ENCODE data around the gene RGS7. TPM values are rescaled to one million over a fixed set of nuclear protein-coding genes. Genes with fewer than 3 reads are reported as not detected.

The RGS7 gene
- polyA plus RNA-seq, 6 donors from 2014 or later = 0.29 to 2.9 (median 1.5) TPM

DNA sequence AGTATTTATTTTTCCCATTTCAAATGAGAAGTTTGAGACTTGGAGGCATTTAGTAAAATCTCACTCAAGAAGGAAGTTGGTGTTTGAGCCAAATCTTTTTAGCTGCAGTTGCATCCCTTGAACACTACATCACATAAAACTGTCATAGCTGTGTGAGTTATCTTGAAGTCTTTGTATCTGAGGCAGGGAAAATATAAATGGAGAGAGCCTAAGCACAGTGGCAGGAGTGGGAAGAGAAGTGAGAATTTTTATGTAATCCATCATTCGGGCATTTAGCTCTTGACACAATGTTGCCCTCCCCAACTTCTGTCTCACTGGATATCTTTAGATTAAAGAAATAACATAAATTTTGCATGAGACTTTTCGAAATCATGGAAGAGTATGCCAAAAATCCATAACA, 509.7 kb downstream of the RGS7 start:
- Mint-ChIP-seq H3K4me3 (no peak overlapping the region), H3K27me3 (no peaks in the 10 kb centered on the region), H3K4me1 (no peaks in the 10 kb centered on the region), H3K27ac (no peak overlapping the region), H3K36me3 (peaks cover 0 to 5% of the 10 kb centered on the region in 2 donors), H3K9me3 (peaks cover 0 to 15% (median 1%) of the 10 kb centered on the region in 7 donors)
- no peak for DNase-seq
- no peak for ATAC-seq (ENCODE audit: low read depth in 2 of 2)

DNA sequence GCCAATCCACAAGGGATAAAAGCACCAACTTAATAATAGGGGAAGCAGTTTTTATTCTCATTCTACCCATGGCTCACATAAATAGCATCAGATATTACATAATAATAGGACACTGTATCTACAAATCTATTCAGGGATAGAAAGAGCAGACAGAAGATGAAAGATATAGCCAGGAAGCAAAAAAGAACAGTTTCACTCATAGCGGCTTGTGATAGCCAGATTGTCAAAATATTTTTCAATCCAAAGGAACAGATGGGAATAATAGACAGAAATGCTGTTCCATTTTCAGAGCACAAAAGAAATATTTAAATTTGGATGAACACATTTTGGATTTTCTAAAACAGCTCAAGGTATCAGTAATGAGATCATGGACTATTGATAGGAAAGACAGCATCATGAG, 512.5 kb downstream of the RGS7 start:
- H3K4me3 Mint-ChIP-seq = no peak overlapping the region
- no peaks in the 10 kb centered on the region for H3K27me3 Mint-ChIP-seq
- no peak overlapping the region for H3K27ac Mint-ChIP-seq
- ATAC-seq (ENCODE audit: low read depth in 2 of 2) (no peak), DNase-seq (no peak)
- H3K9me3 Mint-ChIP-seq = peaks cover 0 to 10% (median 1%) of the 10 kb centered on the region in 7 donors
- no peaks in the 10 kb centered on the region for H3K4me1 Mint-ChIP-seq
- no peaks in the 10 kb centered on the region for H3K36me3 Mint-ChIP-seq

DNA sequence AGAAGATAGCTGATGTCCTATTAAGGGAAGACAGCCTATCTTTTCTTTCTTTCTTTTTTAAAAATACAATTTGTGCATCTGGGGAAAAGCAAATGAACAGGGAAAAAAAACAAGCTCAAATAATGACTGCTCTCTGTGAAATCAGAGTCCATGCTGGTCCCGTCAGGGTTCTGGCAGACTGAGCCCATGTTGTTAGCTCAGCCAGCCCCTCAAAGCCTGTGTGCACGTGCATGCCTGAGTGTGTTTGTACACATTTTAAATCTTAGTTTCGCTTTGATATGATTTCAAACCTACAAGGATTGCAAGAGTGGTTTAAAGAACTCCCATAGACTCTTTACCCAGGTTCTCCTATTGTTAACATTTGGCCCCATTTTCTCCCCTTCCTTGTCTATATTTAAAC, 513.2 kb downstream of the RGS7 start:
- no peak overlapping the region for H3K27ac Mint-ChIP-seq
- no peaks in the 10 kb centered on the region for H3K36me3 Mint-ChIP-seq
- H3K4me3 Mint-ChIP-seq = no peak overlapping the region
- peaks cover 0 to 10% (median 1%) of the 10 kb centered on the region in 7 donors for H3K9me3 Mint-ChIP-seq
- DNase-seq = no peak
- H3K4me1 Mint-ChIP-seq = no peaks in the 10 kb centered on the region
- ATAC-seq (ENCODE audit: low read depth in 2 of 2) = no peak
- no peaks in the 10 kb centered on the region for H3K27me3 Mint-ChIP-seq

DNA sequence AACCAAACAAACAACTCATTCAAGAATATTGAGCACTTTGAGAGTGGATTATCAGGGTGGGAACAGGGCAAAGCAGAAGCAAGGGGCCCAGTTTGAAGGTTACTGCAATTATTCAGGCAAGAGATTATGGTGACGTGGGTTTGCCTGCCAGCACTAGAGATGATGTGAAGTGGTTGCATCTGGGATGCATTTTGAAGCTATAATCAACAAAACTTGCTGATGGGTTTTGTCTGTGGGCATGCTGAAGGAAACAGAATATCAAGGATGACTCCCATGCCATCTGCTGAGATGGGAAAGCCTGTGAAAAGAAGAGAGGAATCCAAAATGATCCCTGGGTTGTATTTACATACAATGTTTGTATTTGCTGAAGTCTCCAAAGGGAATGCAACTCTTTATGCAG, 520.7 kb downstream of the RGS7 start:
- ATAC-seq (ENCODE audit: low read depth in 2 of 2) (no peak), DNase-seq (no peak)
- Mint-ChIP-seq H3K36me3 (no peaks in the 10 kb centered on the region), H3K27me3 (no peaks in the 10 kb centered on the region), H3K4me3 (no peak overlapping the region), H3K9me3 (peaks cover 0 to 10% (median 1%) of the 10 kb centered on the region in 7 donors), H3K27ac (no peak overlapping the region), H3K4me1 (no peaks in the 10 kb centered on the region)

DNA sequence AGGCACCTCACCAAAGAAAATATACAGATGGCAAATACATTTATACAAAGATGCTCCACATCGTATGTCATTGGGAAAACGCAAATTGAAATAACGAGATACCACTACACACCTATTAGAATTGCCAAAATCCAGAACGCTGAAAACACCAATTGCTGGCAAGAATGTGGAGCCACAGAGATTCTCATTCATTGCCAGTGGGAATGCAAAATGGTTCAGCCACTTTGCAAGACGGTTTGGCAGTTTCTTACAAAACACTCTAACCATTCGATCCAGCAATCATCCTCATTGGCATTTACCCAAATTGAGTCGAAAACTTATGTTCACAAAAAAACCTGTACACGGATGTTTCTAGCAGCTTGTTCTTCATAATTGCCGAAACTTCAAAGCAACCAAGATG, 521.7 kb downstream of the RGS7 start:
- H3K4me1 Mint-ChIP-seq = no peaks in the 10 kb centered on the region

DNA sequence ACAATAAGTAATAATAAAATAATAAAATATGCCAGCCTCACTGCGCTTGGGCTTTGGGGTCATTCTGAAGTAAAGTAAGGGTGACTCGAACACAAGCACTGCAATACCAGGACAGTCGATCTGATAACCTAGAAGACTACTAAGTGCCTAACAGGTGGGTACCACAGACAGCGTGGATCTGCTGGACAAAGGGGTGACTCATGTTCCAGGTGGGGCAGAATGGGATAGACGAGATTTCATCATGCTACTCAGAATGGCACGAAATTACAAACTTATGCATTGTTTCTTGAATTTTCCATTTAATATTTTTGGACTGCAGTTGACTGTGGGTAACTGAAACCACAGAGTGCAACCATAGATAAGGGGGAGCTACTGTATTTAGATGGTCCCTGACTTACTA, 523.9 kb downstream of the RGS7 start:
- no peak overlapping the region for H3K4me3 Mint-ChIP-seq
- peaks cover 0 to 2% (median 0%) of the 10 kb centered on the region in 7 donors for H3K9me3 Mint-ChIP-seq
- H3K27me3 Mint-ChIP-seq = no peaks in the 10 kb centered on the region
- no peak overlapping the region for H3K27ac Mint-ChIP-seq
- ATAC-seq (ENCODE audit: low read depth in 2 of 2) = no peak
- DNase-seq = no peak
- H3K36me3 Mint-ChIP-seq = no peaks in the 10 kb centered on the region
- no peaks in the 10 kb centered on the region for H3K4me1 Mint-ChIP-seq

More for the DNA sequence above, 521.7 kb downstream of the RGS7 start:
- no peaks in the 10 kb centered on the region for H3K27me3 Mint-ChIP-seq
- H3K27ac Mint-ChIP-seq = no peak overlapping the region
- no peak for ATAC-seq (ENCODE audit: low read depth in 2 of 2)
- H3K4me3 Mint-ChIP-seq = no peak overlapping the region
- no peaks in the 10 kb centered on the region for H3K36me3 Mint-ChIP-seq
- peaks cover 0 to 5% (median 0%) of the 10 kb centered on the region in 7 donors for H3K9me3 Mint-ChIP-seq
- DNase-seq = no peak

DNA sequence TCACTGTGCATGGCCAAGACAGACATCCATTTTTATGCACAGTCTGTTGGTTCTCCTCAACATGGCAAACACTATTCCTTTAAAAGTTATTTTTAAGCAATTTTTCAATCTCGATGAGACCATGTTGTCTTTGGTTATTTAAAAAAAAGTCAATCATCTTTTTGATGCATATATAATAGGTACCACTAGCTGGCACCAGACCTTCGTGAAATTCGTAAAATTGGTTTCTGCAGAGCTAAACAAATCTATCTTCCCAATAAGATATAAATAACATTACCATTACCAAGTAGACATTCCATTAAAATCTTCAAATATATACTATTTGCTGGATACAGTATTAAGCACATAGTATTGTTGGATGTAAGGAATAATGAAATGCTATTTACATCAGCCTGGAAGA, 525.1 kb downstream of the RGS7 start:
- Mint-ChIP-seq H3K9me3 (peaks cover 0 to 2% (median 0%) of the 10 kb centered on the region in 7 donors), H3K4me3 (no peak overlapping the region), H3K27ac (no peak overlapping the region), H3K36me3 (no peaks in the 10 kb centered on the region), H3K4me1 (no peaks in the 10 kb centered on the region), H3K27me3 (no peaks in the 10 kb centered on the region)
- ATAC-seq (ENCODE audit: low read depth in 2 of 2) (no peak), DNase-seq (no peak)

DNA sequence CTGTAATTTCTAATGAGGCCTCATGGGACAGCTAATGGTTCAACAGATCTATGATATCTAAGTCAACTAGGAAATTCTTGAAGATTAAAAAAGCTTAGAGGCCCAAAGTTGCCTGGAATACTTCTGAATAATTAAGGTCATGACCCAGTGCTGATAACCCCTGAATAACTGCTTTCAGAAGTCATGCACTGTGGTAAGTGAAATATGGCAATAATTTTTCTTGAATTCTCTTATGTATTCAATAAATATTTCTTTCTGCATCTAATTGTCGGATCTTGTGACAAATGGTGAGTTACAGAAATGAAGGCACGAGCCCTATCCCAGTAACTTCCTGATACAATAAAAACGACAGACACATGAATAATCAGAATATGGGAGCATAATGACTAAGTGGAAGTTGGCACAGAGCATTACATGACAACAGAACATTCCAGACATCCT, 525.8 kb downstream of the RGS7 start:
- Mint-ChIP-seq H3K27me3 (no peaks in the 10 kb centered on the region), H3K36me3 (no peaks in the 10 kb centered on the region), H3K9me3 (peaks cover 0 to 2% (median 0%) of the 10 kb centered on the region in 7 donors), H3K4me3 (no peak overlapping the region), H3K27ac (no peak overlapping the region), H3K4me1 (no peaks in the 10 kb centered on the region)
- DNase-seq = no peak
- ATAC-seq (ENCODE audit: low read depth in 2 of 2) = no peak

DNA sequence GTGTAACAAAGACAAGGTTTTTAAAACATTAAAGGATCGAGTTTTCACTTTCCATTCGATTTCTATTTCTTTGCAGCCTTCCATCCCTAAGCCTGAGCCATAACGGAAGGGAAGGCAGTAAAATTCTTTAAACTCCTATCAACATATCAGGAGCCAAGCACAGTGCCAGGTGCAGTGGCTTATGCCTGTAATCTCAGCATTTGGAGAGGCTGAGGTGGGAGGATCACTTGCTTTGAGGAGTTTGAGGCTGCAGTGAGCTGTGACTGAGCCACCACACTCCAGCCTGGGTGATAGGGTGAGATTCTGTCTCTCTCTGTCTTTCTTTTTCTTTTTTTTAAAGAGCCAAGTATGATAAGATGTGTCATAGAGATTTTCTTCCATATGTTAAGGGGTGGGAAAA, 527.5 kb downstream of the RGS7 start:
- no peaks in the 10 kb centered on the region for H3K27me3 Mint-ChIP-seq
- no peak overlapping the region for H3K4me3 Mint-ChIP-seq
- ATAC-seq (ENCODE audit: low read depth in 2 of 2) (no peak), DNase-seq (no peak)
- H3K4me1 Mint-ChIP-seq = no peaks in the 10 kb centered on the region
- H3K36me3 Mint-ChIP-seq = peaks cover 0 to 6% of the 10 kb centered on the region in 2 donors
- no peak overlapping the region for H3K27ac Mint-ChIP-seq
- peaks cover 0 to 2% (median 0%) of the 10 kb centered on the region in 7 donors for H3K9me3 Mint-ChIP-seq

DNA sequence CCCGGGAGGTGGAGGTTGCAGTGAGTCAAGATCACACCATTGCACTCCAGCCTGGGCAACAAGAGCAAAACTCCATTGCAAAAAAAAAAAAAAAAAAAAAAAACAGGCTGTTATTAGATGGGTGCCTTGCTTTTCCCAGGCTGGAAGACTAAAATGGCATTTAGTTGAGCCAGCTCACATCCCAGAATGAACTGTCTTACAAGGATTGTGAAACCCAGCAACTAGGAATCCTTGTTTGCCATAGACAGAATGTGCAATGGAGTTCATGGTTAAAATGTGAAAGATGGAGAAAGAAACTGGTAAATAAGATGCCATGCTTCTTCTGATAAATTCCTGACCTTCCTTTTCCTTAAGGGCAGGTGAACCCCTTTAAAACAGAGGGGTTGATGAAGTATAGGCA, 529.2 kb downstream of the RGS7 start:
- Mint-ChIP-seq H3K4me3 (no peak overlapping the region), H3K36me3 (peaks cover 0 to 6% of the 10 kb centered on the region in 2 donors), H3K4me1 (no peaks in the 10 kb centered on the region), H3K9me3 (peaks cover 0 to 1% (median 0%) of the 10 kb centered on the region in 7 donors), H3K27ac (no peak overlapping the region), H3K27me3 (no peaks in the 10 kb centered on the region)
- no peak for DNase-seq
- no peak for ATAC-seq (ENCODE audit: low read depth in 2 of 2)

DNA sequence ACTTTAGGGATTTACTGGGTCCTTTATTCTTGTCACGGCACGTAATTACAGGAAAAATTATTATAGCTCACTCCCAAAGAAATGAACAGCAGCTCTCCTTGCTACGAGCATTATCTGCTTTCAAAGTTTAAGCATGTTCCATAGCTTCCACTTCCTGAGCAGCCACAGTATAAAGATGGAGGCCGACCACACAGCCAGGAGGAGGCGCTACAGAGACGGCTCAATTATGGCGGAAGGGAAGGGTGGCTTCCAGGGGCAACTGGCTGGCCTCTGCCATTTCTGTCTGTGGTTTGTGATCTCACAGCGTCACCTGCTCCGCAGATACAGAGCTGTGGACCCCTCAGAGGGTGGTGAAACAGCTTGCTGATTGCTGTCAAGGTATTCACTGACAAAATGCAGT, 532.8 kb downstream of the RGS7 start:
- Mint-ChIP-seq H3K9me3 (peaks cover 0 to 18% (median 5%) of the 10 kb centered on the region in 7 donors), H3K4me1 (no peaks in the 10 kb centered on the region), H3K4me3 (no peak overlapping the region), H3K27me3 (no peaks in the 10 kb centered on the region), H3K27ac (no peak overlapping the region), H3K36me3 (peaks cover 0 to 12% of the 10 kb centered on the region in 2 donors)
- no peak for ATAC-seq (ENCODE audit: low read depth in 2 of 2)
- no peak for DNase-seq

DNA sequence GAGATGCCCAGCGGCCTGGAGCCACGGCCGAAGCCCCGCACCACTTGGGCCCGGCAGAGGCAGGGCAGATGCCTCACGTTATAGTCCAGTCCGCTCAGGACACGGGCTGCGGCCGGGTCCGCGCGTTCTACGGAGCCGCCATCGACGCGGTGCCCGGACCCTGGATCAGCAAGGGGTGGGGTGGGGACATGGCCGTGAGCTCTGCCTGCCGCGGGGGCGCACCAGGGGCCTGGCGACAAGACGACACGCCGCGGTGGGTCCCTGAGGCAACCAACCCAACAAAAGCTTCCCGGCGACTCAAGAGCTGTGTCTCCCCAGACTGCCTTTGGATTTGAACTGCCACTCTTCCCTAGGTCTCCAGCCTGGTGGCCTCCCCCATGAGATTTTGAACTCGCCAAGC, 533.6 kb downstream of the RGS7 start:
- ATAC-seq (ENCODE audit: low read depth in 2 of 2) (no peak), DNase-seq (no peak)
- no peak overlapping the region for H3K4me3 Mint-ChIP-seq
- H3K27ac Mint-ChIP-seq = no peak overlapping the region
- peaks cover 0 to 12% of the 10 kb centered on the region in 2 donors for H3K36me3 Mint-ChIP-seq
- H3K27me3 Mint-ChIP-seq = no peaks in the 10 kb centered on the region
- peaks cover 0 to 18% (median 5%) of the 10 kb centered on the region in 7 donors for H3K9me3 Mint-ChIP-seq
- no peaks in the 10 kb centered on the region for H3K4me1 Mint-ChIP-seq

DNA sequence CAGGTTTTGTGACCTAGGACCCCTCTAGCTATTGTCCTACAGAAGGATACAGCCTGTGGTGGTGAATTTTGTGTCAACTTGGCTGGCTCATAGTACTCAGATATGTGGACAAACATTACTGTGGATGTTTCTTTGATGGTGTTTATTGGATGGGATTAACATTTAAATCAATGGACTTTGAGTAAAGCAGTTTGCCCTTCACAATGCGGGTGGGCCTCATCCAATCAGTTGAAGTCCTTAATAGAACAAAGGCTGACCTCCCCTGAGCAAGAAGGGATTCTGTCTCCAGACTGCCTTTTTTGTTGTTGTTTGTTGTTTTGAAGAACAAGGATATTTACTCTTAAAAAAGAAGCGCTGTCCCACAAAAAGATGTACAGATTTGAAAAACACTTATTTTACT, 535.1 kb downstream of the RGS7 start:
- Mint-ChIP-seq H3K27me3 (no peaks in the 10 kb centered on the region), H3K4me3 (no peak overlapping the region), H3K9me3 (peaks cover 0 to 18% (median 5%) of the 10 kb centered on the region in 7 donors), H3K27ac (no peak overlapping the region), H3K36me3 (peaks cover 0 to 12% of the 10 kb centered on the region in 2 donors), H3K4me1 (no peaks in the 10 kb centered on the region)
- DNase-seq (no peak), ATAC-seq (ENCODE audit: low read depth in 2 of 2) (no peak)

DNA sequence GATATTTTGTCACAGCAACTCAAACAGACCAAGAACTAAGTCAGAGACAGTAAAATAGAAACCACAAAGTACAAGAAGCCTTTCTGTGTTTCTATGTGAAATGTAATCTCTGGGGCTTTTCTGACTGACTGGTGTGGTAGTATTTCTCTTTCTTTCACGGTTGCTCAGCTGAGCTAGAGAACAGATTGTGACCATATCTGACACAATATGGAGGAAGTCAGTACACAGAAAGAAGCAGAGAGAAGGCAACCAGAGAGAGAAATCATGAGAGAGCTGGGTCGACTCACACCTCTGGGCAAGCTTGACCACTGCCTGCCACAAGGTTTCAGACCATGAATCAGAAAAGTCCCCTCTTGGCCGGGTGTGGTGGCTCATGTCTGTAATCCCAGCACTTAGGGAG, 536.2 kb downstream of the RGS7 start:
- Mint-ChIP-seq H3K9me3 (peaks cover 0 to 18% (median 5%) of the 10 kb centered on the region in 7 donors), H3K36me3 (peaks cover 0 to 12% of the 10 kb centered on the region in 2 donors), H3K27me3 (no peaks in the 10 kb centered on the region), H3K27ac (no peak overlapping the region), H3K4me3 (no peak overlapping the region), H3K4me1 (no peaks in the 10 kb centered on the region)
- ATAC-seq (ENCODE audit: low read depth in 2 of 2) (no peak), DNase-seq (no peak)

DNA sequence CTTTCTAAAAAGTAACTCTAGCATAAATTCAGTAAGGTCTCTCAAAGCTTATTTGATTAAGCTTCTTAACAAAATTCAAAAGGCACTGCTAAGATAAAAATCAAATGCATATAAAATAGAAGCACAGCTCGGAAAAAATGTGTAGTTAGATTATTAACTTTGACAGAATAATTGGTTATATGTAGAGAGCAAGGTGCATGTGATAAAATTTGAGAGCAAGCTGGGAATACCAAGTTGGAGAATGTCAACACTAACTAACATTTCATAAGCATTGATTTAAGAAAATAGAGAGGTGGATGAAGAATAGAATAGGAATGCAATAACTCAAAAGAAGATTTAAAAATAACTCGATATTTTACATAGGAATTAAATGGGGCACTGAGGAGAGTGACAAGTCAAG, 540.5 kb downstream of the RGS7 start:
- Mint-ChIP-seq H3K27ac (no peak overlapping the region), H3K4me3 (no peak overlapping the region), H3K9me3 (peaks cover 0 to 18% (median 5%) of the 10 kb centered on the region in 7 donors), H3K27me3 (no peaks in the 10 kb centered on the region), H3K36me3 (peaks cover 0 to 6% of the 10 kb centered on the region in 2 donors), H3K4me1 (no peaks in the 10 kb centered on the region)
- DNase-seq = no peak
- no peak for ATAC-seq (ENCODE audit: low read depth in 2 of 2)
